Natural killer cell (primary cell): ENCODE results near the gene SSBP2. TPM values are rescaled to one million over a fixed set of nuclear protein-coding genes. Genes with fewer than 3 reads are reported as not detected.

Source experiments
- ATAC-seq, 3 donors: fragments of 150-1000 bp in 2 of 3; fragments of 200-7000 bp in 1 of 3; cut with Tn5 transposase; 1 replicate in 1 of 3; 2 replicates in 2 of 3; pipeline ENCODE4 v1.10.0; 2021; ENCODE audit warnings: mild to moderate bottlenecking in 2 of 3, moderate library complexity in 2 of 3
- DNase-seq, 2 donors: peaks; one replicate each; pipeline versions ENCODE4 v3.0.0 to v3.0.0-alpha.2; 2013 to 2021; ENCODE audit warnings: mixed read lengths in 1 of 2
- H3K27ac ChIP-seq: one replicate; pipeline ENCODE4 v1.5.1; 2013; ENCODE audit warnings: mild to moderate bottlenecking, low read length
- H3K27me3 ChIP-seq: one replicate; pipeline ENCODE4 v1.6.1; 2013; ENCODE audit warnings: low read length; ENCODE audit not compliant: control insufficient read depth, insufficient read depth
- H3K36me3 ChIP-seq: one replicate; pipeline ENCODE4 v1.6.1; 2013; ENCODE audit warnings: low read length; ENCODE audit not compliant: control insufficient read depth, insufficient read depth
- H3K4me1 ChIP-seq: one replicate; pipeline ENCODE4 v1.6.1; 2013; ENCODE audit warnings: low read length; ENCODE audit not compliant: control insufficient read depth, insufficient read depth
- H3K4me3 ChIP-seq: one replicate; pipeline ENCODE4 v1.5.1; 2013; ENCODE audit warnings: low read length
- H3K9me3 ChIP-seq: one replicate; pipeline ENCODE4 v1.6.1; 2013; ENCODE audit warnings: low read length; ENCODE audit not compliant: control insufficient read depth, insufficient read depth
- H3K27ac Mint-ChIP-seq, 2 donors: one replicate each; pipeline ENCODE4 v1.8.0; 2022; ENCODE audit warnings: mild to moderate bottlenecking in 2 of 2, mixed read lengths in 2 of 2, moderate library complexity in 1 of 2
- H3K27me3 Mint-ChIP-seq, 2 donors: one replicate each; pipeline ENCODE4 v1.8.0; 2022; ENCODE audit warnings: low read depth in 2 of 2, mixed read lengths in 2 of 2
- H3K36me3 Mint-ChIP-seq: one replicate; pipeline ENCODE4 v1.8.0; 2022; ENCODE audit warnings: mixed read lengths
- H3K4me1 Mint-ChIP-seq, 2 donors: one replicate each; pipeline ENCODE4 v1.8.0; 2022; ENCODE audit warnings: mixed read lengths in 2 of 2
- H3K4me3 Mint-ChIP-seq: one replicate; pipeline ENCODE4 v1.8.0; 2022; ENCODE audit warnings: mild to moderate bottlenecking, moderate library complexity, mixed read lengths
- H3K9me3 Mint-ChIP-seq, 2 donors: one replicate each; pipeline ENCODE4 v1.8.0; 2022; ENCODE audit warnings: mixed read lengths in 2 of 2
- WGBS: methylation state at CpG from one replicate; pipeline ENCODE4 v1.1.7; 2013; ENCODE audit warnings: missing lambda C conversion rate; ENCODE audit not compliant: insufficient coverage; 5-methylcytosine and 5-hydroxymethylcytosine counted together
- intact Hi-C: fragments of 100-400 bp; cut with micrococcal nuclease; formaldehyde crosslinking; loops from one replicate; pipeline ENCODE4 v1.14.2; 2022
- total RNA-seq, 4 donors: library from RNA; stranded (reverse); fragments of 120-200 nt in 1 of 4; gene quantifications; one replicate each; pipeline versions ENCODE4 v1.2.3 to v1.2.4, GENCODE V29; 2013 to 2022
- TF ChIP-seq, protein P1 (sequence below): fragments of 200-600 bp; IDR thresholded peaks from one replicate; pipeline ENCODE4 v1.8.0; 2022; ENCODE audit warnings: antibody characterized with exemption

The SSBP2 gene
- total RNA-seq, 3 donors from 2014 or later (not counting 1 experiment from before 2014, with no cell fraction given) = 13.1 to 17.3 (median 14.8) TPM

DNA sequence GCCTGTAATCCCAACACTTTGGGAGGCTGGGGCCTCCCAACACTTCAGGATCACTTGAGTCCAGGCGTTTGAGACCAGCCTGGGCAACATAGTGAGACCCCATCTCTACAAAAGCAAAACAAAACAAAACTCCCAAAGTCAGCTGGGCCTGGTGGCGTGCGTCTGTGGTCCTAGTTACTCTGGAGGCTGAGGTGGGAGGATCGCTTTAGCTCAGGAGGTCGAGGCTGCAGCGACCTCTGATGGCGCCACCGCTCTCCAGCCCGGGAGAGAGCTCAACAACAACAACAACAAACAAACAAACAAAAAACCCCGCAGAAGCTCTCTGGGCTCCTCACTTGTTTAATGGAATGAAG, 357.5 kb downstream of the SSBP2 start:
- no peaks in the 10 kb centered on the region for H3K9me3 Mint-ChIP-seq
- TF ChIP-seq, protein P1, sequence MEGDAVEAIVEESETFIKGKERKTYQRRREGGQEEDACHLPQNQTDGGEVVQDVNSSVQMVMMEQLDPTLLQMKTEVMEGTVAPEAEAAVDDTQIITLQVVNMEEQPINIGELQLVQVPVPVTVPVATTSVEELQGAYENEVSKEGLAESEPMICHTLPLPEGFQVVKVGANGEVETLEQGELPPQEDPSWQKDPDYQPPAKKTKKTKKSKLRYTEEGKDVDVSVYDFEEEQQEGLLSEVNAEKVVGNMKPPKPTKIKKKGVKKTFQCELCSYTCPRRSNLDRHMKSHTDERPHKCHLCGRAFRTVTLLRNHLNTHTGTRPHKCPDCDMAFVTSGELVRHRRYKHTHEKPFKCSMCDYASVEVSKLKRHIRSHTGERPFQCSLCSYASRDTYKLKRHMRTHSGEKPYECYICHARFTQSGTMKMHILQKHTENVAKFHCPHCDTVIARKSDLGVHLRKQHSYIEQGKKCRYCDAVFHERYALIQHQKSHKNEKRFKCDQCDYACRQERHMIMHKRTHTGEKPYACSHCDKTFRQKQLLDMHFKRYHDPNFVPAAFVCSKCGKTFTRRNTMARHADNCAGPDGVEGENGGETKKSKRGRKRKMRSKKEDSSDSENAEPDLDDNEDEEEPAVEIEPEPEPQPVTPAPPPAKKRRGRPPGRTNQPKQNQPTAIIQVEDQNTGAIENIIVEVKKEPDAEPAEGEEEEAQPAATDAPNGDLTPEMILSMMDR = no peak
- WGBS = 44% methylated on average over 5 of the region's 10 CpGs
- Histone ChIP-seq H3K27ac (no peak overlapping the region), H3K36me3 (no peaks in the 10 kb centered on the region), H3K4me1 (peaks cover 2% of the 10 kb centered on the region), H3K4me3 (no peak overlapping the region), H3K9me3 (no peaks in the 10 kb centered on the region), H3K27me3 (peaks cover 31% of the 10 kb centered on the region)
- DNase-seq (no peak), ATAC-seq (no peak)
- H3K27me3 Mint-ChIP-seq = peaks cover 34 to 41% of the 10 kb centered on the region in 2 donors
- no peak overlapping the region for H3K4me3 Mint-ChIP-seq
- H3K4me1 Mint-ChIP-seq = no peaks in the 10 kb centered on the region
- intact Hi-C loops = no loop called here
- H3K36me3 Mint-ChIP-seq = no peaks in the 10 kb centered on the region
- H3K27ac Mint-ChIP-seq = no peak overlapping the region

DNA sequence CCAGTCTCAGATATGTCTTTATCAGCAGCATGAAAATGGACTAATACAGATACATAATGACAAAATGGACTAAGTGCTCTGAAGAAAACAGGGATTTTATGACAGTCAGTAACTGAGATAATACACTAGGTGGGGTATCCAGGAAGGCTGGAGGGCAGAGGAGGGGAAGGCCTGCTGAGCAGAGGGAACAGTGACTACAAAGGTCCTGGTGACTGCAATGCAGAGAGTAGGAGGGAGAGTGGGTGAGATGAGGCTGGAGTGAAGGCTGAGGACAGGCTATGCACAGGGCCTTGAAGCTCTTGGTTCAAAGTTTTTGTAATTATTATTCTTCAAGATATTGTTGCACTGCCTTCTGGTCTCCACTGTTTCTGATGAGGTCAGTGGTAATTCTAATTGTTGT, 361.9 kb downstream of the SSBP2 start:
- Mint-ChIP-seq H3K27ac (no peak overlapping the region), H3K36me3 (no peaks in the 10 kb centered on the region), H3K4me1 (no peaks in the 10 kb centered on the region), H3K4me3 (no peak overlapping the region), H3K27me3 (peaks cover 31 to 37% of the 10 kb centered on the region in 2 donors), H3K9me3 (no peaks in the 10 kb centered on the region)
- Histone ChIP-seq H3K36me3 (no peaks in the 10 kb centered on the region), H3K9me3 (no peaks in the 10 kb centered on the region), H3K27ac (no peak overlapping the region), H3K27me3 (peaks cover 16% of the 10 kb centered on the region), H3K4me1 (no peaks in the 10 kb centered on the region), H3K4me3 (no peak overlapping the region)
- ATAC-seq (no peak), DNase-seq (no peak)
- intact Hi-C loops = no loop called here
- TF ChIP-seq, protein P1 = no peak

DNA sequence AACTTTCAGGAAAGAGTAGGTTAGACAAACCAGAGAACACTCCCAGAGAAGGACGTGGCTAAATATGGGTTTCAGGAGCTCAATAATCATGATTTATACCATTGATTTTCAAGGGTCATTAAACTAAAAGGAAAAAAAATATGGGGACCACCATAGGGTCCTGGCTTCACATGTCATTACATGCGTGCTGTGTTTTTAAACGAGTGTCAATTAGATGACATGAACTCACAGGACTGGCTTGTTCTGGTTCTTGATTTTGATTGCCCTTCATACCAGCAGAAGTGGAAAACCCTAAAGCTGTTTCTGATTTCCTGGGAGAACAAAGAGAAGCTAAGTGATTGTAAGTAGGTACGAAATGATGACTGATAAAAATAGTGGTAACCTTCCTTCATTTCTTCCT, 362.7 kb downstream of the SSBP2 start:
- intact Hi-C loops = no loop called here
- WGBS = 88% methylated on average over 3 of the region's 4 CpGs

DNA sequence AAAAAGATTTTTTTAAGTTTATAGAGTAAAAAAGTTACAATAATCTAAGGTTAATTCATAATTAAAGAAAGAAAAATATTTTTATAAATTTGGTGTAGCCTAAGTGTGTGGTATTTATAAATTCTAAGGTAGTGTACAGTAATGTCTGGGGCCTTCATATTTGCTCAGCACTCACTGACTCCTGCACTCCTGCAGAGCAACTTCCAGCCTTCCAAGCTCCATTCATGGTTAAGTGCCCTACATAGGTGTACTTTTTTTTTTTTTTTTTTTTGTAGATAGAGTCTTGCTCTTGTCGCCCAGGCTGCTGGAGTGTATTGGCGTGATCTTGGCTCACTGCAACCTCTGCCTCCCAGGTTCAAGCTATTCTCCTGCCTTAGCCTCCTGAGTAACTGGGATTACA, 367.0 kb downstream of the SSBP2 start:
- DNase-seq = no peak
- no peaks in the 10 kb centered on the region for H3K36me3 ChIP-seq
- H3K27me3 ChIP-seq = peaks cover 2% of the 10 kb centered on the region
- Mint-ChIP-seq H3K9me3 (no peaks in the 10 kb centered on the region), H3K4me1 (no peaks in the 10 kb centered on the region), H3K4me3 (no peak overlapping the region), H3K27ac (no peak overlapping the region), H3K36me3 (no peaks in the 10 kb centered on the region), H3K27me3 (peaks cover 11 to 12% of the 10 kb centered on the region in 2 donors)
- 94% methylated on average over 2 of the region's 2 CpGs for WGBS
- no peaks in the 10 kb centered on the region for H3K9me3 ChIP-seq
- no peak overlapping the region for H3K4me3 ChIP-seq
- no peaks in the 10 kb centered on the region for H3K4me1 ChIP-seq
- TF ChIP-seq, protein P1 = no peak
- H3K27ac ChIP-seq = no peak overlapping the region
- intact Hi-C loops = no loop called here
- no peak for ATAC-seq

More for the DNA sequence above, 362.7 kb downstream of the SSBP2 start:
- H3K27ac ChIP-seq = no peak overlapping the region
- ATAC-seq (no peak), DNase-seq (no peak)
- no peaks in the 10 kb centered on the region for H3K36me3 ChIP-seq
- no peak overlapping the region for H3K4me3 ChIP-seq
- H3K9me3 ChIP-seq = no peaks in the 10 kb centered on the region
- Mint-ChIP-seq H3K36me3 (no peaks in the 10 kb centered on the region), H3K4me1 (no peaks in the 10 kb centered on the region), H3K4me3 (no peak overlapping the region), H3K9me3 (no peaks in the 10 kb centered on the region), H3K27me3 (peaks cover 26 to 32% of the 10 kb centered on the region in 2 donors), H3K27ac (no peak overlapping the region)
- H3K27me3 ChIP-seq = peaks cover 11% of the 10 kb centered on the region
- TF ChIP-seq, protein P1 = no peak
- H3K4me1 ChIP-seq = no peaks in the 10 kb centered on the region
